HepG2 (cell line): ENCODE results near the gene UACA. TPM values are rescaled to one million over a fixed set of nuclear protein-coding genes. Genes with fewer than 3 reads are reported as not detected.

Source experiments
- BORCS8-MEF2B ChIP-seq: sonication (generic); formaldehyde crosslinking; IDR thresholded peaks from 2 replicates; pipeline ENCODE4 v1.8.0; 2022; ENCODE audit warnings: mild to moderate bottlenecking, missing genetic modification reagents
- HNF4A ChIP-seq: sonication (generic); formaldehyde crosslinking; IDR thresholded peaks from 2 replicates; pipeline ENCODE4 v1.4.0; 2020; ENCODE audit warnings: missing genetic modification reagents
- ISL2 ChIP-seq: sonication (generic); formaldehyde crosslinking; IDR thresholded peaks from 2 replicates; pipeline ENCODE4 v1.5.0; 2020; ENCODE audit warnings: missing genetic modification reagents
- MBNL3 ChIP-seq: fragments of 250-450 bp; sonication (Bioruptor Pico); conservative IDR thresholded peaks from 2 replicates; pipeline ENCODE4 v1.8.0; 2022; ENCODE audit warnings: mild to moderate bottlenecking, inconsistent platforms
- PAWR ChIP-seq: sonication (generic); formaldehyde crosslinking; IDR thresholded peaks from 2 replicates; pipeline ENCODE4 v1.4.0; 2020; ENCODE audit warnings: missing genetic modification reagents, mild to moderate bottlenecking, borderline replicate concordance
- RFX3 ChIP-seq: IDR thresholded peaks from 2 replicates; pipeline ENCODE4 v1.6.1; 2016; ENCODE audit warnings: missing biosample characterization, missing genetic modification reagents
- SATB2 ChIP-seq: sonication (generic); formaldehyde crosslinking; IDR thresholded peaks from 2 replicates; pipeline ENCODE4 v1.5.0; 2020; ENCODE audit warnings: missing genetic modification reagents
- TBX3 ChIP-seq: fragments of 450-650 bp; IDR thresholded peaks from 2 replicates; pipeline ENCODE4 v1.6.1; 2017; ENCODE audit warnings: antibody characterized with exemption, mild to moderate bottlenecking, inconsistent platforms, borderline replicate concordance
- ZFP36 ChIP-seq: fragments of 150-350 bp; IDR thresholded peaks from 2 replicates; pipeline ENCODE4 v1.6.1; 2018; ENCODE audit warnings: borderline replicate concordance, low read length, low read depth; ENCODE audit not compliant: partially characterized antibody
- ZNF547 ChIP-seq: sonication (generic); formaldehyde crosslinking; IDR thresholded peaks from 2 replicates; pipeline ENCODE4 v1.5.1; 2020; ENCODE audit warnings: mild to moderate bottlenecking, missing genetic modification reagents
- ZNF674 ChIP-seq: sonication (generic); formaldehyde crosslinking; IDR thresholded peaks from 2 replicates; pipeline ENCODE4 v1.5.0; 2020; ENCODE audit warnings: low read depth, mild to moderate bottlenecking, missing genetic modification reagents
- ZNF816 ChIP-seq: sonication (generic); formaldehyde crosslinking; IDR thresholded peaks from 2 replicates; pipeline ENCODE4 v1.8.0; 2022; ENCODE audit warnings: missing genetic modification reagents, mild to moderate bottlenecking, borderline replicate concordance
- ZNF878 ChIP-seq: sonication (generic); formaldehyde crosslinking; IDR thresholded peaks from 2 replicates; pipeline ENCODE4 v1.8.1; 2023; ENCODE audit warnings: mild to moderate bottlenecking, missing genetic modification reagents, moderate library complexity
- polyA plus RNA-seq, 8 experiments: library from polyadenylated mRNA; depleted of rRNA in 3 of 8; stranded (reverse) in 7 of 8; unstranded in 1 of 8; fragments of >200 nt; fragmentation: Illumina TruSeq in 4 of 8; extraction: Trizol in 4 of 8; gene quantifications; 2 replicates each; pipeline versions ENCODE4 v1.2.1 to v1.2.3, GENCODE V29; 2011 to 2016; ENCODE audit warnings: low read depth in 4 of 8, missing spikeins in 1 of 8, mixed read lengths in 1 of 8; ENCODE audit not compliant: insufficient read depth in 1 of 8
- total RNA-seq, 5 experiments: library from RNA; depleted of rRNA; stranded (reverse); fragments of >200 nt; fragmentation: Illumina TruSeq; extraction: Trizol; gene quantifications; 2 replicates each; pipeline ENCODE4 v1.2.3, GENCODE V29; 2016; ENCODE audit warnings: low read depth in 1 of 5
- TF ChIP-seq, protein P1 (sequence below): sonication (generic); formaldehyde crosslinking; IDR thresholded peaks from 2 replicates; pipeline ENCODE4 v1.5.0; 2020; ENCODE audit warnings: missing genetic modification reagents
- TF ChIP-seq, protein P2 (sequence below): conservative IDR thresholded peaks from 2 replicates; pipeline ENCODE4 v1.6.1; 2018; ENCODE audit warnings: missing genetic modification reagents
- TF ChIP-seq, protein P3 (sequence below): sonication (generic); formaldehyde crosslinking; IDR thresholded peaks from 2 replicates; pipeline ENCODE4 v1.5.0; 2020; ENCODE audit warnings: mild to moderate bottlenecking, missing genetic modification reagents
- TF ChIP-seq, protein P4 (sequence below): sonication (generic); formaldehyde crosslinking; conservative IDR thresholded peaks from 2 replicates; pipeline ENCODE4 v1.4.0; 2020; ENCODE audit warnings: mild to moderate bottlenecking, missing genetic modification reagents, moderate library complexity
- TF ChIP-seq, protein P5 (sequence below): sonication (generic); formaldehyde crosslinking; IDR thresholded peaks from 2 replicates; pipeline ENCODE4 v1.8.1; 2023; ENCODE audit warnings: missing genetic modification reagents, inconsistent platforms, borderline replicate concordance

UACA gene
- total and polyA plus RNA-seq, 2 of the 13 experiments (the other 11 are each of a cell fraction or from before 2014, with no cell fraction given) = 17.8 to 39.2 TPM

DNA sequence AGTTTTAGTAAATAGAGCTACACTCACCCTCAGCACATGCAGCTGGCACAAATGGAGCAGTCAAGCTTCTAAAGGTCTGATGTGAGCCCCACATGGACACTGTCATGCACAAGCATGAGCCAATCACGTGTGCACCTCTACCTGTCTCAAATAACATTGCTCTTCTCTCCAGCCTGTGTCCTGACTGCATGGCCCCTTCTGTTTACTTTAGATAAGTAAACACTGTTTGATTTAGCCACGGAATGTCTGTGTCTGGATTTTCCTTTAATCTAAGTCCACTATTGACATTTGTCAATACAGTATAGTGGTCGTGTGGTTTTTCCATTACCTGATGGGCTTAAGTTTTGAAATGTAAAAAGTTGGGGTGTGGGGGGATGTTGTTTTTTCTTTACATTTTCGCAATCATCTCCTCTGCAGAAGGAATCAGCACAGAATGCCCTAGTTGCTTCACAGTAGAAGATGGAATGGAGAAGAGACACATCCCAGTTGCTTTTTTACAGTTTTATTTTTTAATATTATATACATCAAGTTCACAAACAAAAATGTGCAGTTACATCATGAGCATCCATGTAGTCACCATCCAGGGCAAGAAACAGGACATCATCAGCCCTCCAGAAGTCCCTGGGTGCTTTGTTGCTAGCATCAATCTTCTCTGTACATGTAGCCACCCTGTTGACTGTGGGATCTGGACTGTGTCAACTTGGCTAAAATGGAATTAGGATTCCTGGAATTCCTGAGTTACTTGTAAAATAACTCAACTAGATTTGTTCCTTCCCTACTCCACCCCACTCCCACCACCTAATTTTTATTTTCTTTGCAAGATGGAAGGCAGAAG, 146.1 kb downstream of the UACA start (continued):
- TF ChIP-seq, protein P1, sequence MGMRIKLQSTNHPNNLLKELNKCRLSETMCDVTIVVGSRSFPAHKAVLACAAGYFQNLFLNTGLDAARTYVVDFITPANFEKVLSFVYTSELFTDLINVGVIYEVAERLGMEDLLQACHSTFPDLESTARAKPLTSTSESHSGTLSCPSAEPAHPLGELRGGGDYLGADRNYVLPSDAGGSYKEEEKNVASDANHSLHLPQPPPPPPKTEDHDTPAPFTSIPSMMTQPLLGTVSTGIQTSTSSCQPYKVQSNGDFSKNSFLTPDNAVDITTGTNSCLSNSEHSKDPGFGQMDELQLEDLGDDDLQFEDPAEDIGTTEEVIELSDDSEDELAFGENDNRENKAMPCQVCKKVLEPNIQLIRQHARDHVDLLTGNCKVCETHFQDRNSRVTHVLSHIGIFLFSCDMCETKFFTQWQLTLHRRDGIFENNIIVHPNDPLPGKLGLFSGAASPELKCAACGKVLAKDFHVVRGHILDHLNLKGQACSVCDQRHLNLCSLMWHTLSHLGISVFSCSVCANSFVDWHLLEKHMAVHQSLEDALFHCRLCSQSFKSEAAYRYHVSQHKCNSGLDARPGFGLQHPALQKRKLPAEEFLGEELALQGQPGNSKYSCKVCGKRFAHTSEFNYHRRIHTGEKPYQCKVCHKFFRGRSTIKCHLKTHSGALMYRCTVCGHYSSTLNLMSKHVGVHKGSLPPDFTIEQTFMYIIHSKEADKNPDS (CRISPR knock-in tag) = no peak
- TF ChIP-seq ZNF674 (CRISPR knock-in tag) = no peak
- TF ChIP-seq, protein P2, sequence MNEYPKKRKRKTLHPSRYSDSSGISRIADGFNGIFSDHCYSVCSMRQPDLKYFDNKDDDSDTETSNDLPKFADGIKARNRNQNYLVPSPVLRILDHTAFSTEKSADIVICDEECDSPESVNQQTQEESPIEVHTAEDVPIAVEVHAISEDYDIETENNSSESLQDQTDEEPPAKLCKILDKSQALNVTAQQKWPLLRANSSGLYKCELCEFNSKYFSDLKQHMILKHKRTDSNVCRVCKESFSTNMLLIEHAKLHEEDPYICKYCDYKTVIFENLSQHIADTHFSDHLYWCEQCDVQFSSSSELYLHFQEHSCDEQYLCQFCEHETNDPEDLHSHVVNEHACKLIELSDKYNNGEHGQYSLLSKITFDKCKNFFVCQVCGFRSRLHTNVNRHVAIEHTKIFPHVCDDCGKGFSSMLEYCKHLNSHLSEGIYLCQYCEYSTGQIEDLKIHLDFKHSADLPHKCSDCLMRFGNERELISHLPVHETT = no peak; the same call in 1 of the 2 replicates
- TF ChIP-seq TBX3 = peak; percentile 98
- TF ChIP-seq ZNF547 = 0 out of 2 replicates have a peak, but pooled peaks have one; percentile 56
- TF ChIP-seq SATB2 (CRISPR knock-in tag) = 0 out of 2 replicates have a peak, but pooled peaks have one; percentile 69
- no peak for TF ChIP-seq PAWR (CRISPR knock-in tag)
- TF ChIP-seq, protein P3, sequence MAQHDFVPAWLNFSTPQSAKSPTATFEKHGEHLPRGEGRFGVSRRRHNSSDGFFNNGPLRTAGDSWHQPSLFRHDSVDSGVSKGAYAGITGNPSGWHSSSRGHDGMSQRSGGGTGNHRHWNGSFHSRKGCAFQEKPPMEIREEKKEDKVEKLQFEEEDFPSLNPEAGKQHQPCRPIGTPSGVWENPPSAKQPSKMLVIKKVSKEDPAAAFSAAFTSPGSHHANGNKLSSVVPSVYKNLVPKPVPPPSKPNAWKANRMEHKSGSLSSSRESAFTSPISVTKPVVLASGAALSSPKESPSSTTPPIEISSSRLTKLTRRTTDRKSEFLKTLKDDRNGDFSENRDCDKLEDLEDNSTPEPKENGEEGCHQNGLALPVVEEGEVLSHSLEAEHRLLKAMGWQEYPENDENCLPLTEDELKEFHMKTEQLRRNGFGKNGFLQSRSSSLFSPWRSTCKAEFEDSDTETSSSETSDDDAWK (CRISPR knock-in tag) = no peak
- TF ChIP-seq HNF4A = peak; percentile 78
- TF ChIP-seq, protein P4, sequence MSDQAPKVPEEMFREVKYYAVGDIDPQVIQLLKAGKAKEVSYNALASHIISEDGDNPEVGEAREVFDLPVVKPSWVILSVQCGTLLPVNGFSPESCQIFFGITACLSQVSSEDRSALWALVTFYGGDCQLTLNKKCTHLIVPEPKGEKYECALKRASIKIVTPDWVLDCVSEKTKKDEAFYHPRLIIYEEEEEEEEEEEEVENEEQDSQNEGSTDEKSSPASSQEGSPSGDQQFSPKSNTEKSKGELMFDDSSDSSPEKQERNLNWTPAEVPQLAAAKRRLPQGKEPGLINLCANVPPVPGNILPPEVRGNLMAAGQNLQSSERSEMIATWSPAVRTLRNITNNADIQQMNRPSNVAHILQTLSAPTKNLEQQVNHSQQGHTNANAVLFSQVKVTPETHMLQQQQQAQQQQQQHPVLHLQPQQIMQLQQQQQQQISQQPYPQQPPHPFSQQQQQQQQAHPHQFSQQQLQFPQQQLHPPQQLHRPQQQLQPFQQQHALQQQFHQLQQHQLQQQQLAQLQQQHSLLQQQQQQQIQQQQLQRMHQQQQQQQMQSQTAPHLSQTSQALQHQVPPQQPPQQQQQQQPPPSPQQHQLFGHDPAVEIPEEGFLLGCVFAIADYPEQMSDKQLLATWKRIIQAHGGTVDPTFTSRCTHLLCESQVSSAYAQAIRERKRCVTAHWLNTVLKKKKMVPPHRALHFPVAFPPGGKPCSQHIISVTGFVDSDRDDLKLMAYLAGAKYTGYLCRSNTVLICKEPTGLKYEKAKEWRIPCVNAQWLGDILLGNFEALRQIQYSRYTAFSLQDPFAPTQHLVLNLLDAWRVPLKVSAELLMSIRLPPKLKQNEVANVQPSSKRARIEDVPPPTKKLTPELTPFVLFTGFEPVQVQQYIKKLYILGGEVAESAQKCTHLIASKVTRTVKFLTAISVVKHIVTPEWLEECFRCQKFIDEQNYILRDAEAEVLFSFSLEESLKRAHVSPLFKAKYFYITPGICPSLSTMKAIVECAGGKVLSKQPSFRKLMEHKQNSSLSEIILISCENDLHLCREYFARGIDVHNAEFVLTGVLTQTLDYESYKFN (CRISPR knock-in tag) = peak; percentile 94
- TF ChIP-seq ZFP36 = peak; percentile 63
- peak; percentile 91; the same call in 1 of the 2 replicates for TF ChIP-seq ZNF878 (CRISPR knock-in tag)
- TF ChIP-seq ZNF816 (CRISPR knock-in tag) = no peak
- TF ChIP-seq RFX3 = peak; percentile 31; the same call in 1 of the 2 replicates
- TF ChIP-seq, protein P5, sequence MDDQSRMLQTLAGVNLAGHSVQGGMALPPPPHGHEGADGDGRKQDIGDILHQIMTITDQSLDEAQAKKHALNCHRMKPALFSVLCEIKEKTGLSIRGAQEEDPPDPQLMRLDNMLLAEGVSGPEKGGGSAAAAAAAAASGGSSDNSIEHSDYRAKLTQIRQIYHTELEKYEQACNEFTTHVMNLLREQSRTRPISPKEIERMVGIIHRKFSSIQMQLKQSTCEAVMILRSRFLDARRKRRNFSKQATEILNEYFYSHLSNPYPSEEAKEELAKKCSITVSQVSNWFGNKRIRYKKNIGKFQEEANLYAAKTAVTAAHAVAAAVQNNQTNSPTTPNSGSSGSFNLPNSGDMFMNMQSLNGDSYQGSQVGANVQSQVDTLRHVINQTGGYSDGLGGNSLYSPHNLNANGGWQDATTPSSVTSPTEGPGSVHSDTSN = no peak
- peak; percentile 100 for TF ChIP-seq ISL2 (CRISPR knock-in tag)
- TF ChIP-seq MBNL3 = no peak
- 0 out of 2 replicates have a peak, but pooled peaks have one; percentile 19 for TF ChIP-seq BORCS8-MEF2B (CRISPR knock-in tag)
